Keratinocyte (primary cell): ENCODE measurements around the gene ABCA4. TPM values are rescaled to one million over a fixed set of nuclear protein-coding genes. Genes with fewer than 3 reads are reported as not detected.
"Not testable (repeated sequence)": the region's sequence is repeated elsewhere in the genome, so short reads cannot be mapped to it uniquely, and the experiment has no call there.

ENCODE experiments used
- DNase-seq: peaks from one replicate; pipeline ENCODE4 v3.0.0-alpha.2; 2011; ENCODE audit warnings: low read depth, missing footprints, low spot score
- FAIRE-seq: peaks from 2 replicates; lab custom pipeline; 2011; peaks lifted over from hg19 to GRCh38; lab: Jason Lieb, UNC
- H2AFZ ChIP-seq: 2 replicates; pipeline ENCODE4 v1.6.0; 2012; ENCODE audit warnings: low read length, control low read depth, inconsistent platforms; ENCODE audit not compliant: control insufficient read depth
- H3K27ac ChIP-seq: 2 replicates; pipeline ENCODE4 v1.5.1; 2011; ENCODE audit warnings: low read length; ENCODE audit not compliant: control insufficient read depth, insufficient read depth
- H3K27me3 ChIP-seq: 3 replicates; pipeline ENCODE4 v1.6.0; 2011; ENCODE audit warnings: low read length; ENCODE audit not compliant: control insufficient read depth, insufficient read depth; ENCODE audit errors: extremely low read depth
- H3K36me3 ChIP-seq, 2 experiments: 2 replicates in 1 of 2; 3 replicates in 1 of 2; pipeline ENCODE4 v1.5.1; 2011; ENCODE audit warnings: low read length in 2 of 2, mild to moderate bottlenecking in 1 of 2; ENCODE audit not compliant: control insufficient read depth in 2 of 2, insufficient read depth in 2 of 2; ENCODE audit errors: extremely low read depth in 1 of 2
- H3K4me1 ChIP-seq: 3 replicates; pipeline ENCODE4 v1.5.1; 2011; ENCODE audit warnings: low read length; ENCODE audit not compliant: control insufficient read depth, insufficient read depth; ENCODE audit errors: extremely low read depth
- H3K4me2 ChIP-seq: 3 replicates; pipeline ENCODE4 v1.6.0; 2011; ENCODE audit warnings: low read depth, low read length; ENCODE audit not compliant: control insufficient read depth, insufficient read depth; ENCODE audit errors: extremely low read depth
- H3K4me3 ChIP-seq, 3 experiments: fragments of 200-600 bp in 1 of 3; sonication (generic) in 1 of 3; 2 replicates in 2 of 3; 3 replicates in 1 of 3; pipeline ENCODE4 v1.5.1; 2011 to 2016; ENCODE audit warnings: low read length in 3 of 3, mild to moderate bottlenecking in 3 of 3, control low read depth in 2 of 3, inconsistent platforms in 1 of 3, low read depth in 1 of 3, mixed read lengths in 1 of 3, mixed run types in 1 of 3, moderate library complexity in 1 of 3; ENCODE audit not compliant: control insufficient read depth in 2 of 3, insufficient read depth in 2 of 3; ENCODE audit errors: extremely low read depth in 1 of 3
- H3K79me2 ChIP-seq: 2 replicates; pipeline ENCODE4 v1.6.0; 2012; ENCODE audit warnings: low read length; ENCODE audit not compliant: control insufficient read depth, insufficient read depth
- H3K9ac ChIP-seq: 3 replicates; pipeline ENCODE4 v1.6.0; 2011; ENCODE audit warnings: low read length; ENCODE audit not compliant: control insufficient read depth, insufficient read depth; ENCODE audit errors: extremely low read depth
- H3K9me1 ChIP-seq: 3 replicates; pipeline ENCODE4 v1.6.0; 2011; ENCODE audit warnings: low read length; ENCODE audit not compliant: control insufficient read depth, insufficient read depth; ENCODE audit errors: extremely low read depth
- H3K9me3 ChIP-seq: 2 replicates; pipeline ENCODE4 v1.5.1; 2012; ENCODE audit warnings: low read depth, low read length; ENCODE audit not compliant: control insufficient read depth
- H4K20me1 ChIP-seq: 3 replicates; pipeline ENCODE4 v1.6.0; 2011; ENCODE audit warnings: low read length; ENCODE audit not compliant: control insufficient read depth, insufficient read depth; ENCODE audit errors: extremely low read depth
- CTCF ChIP-seq, 3 experiments: IDR thresholded peaks in 1 of 3; conservative IDR thresholded peaks in 1 of 3; optimal IDR thresholded peaks in 1 of 3; 2 replicates in 2 of 3; 3 replicates in 1 of 3; pipeline versions ENCODE3 to v1.5.1; 2011; ENCODE audit warnings: low read length in 3 of 3, mild to moderate bottlenecking in 3 of 3, moderate library complexity in 2 of 3, control low read depth in 1 of 3, inconsistent platforms in 1 of 3; ENCODE audit not compliant: insufficient read depth in 2 of 3; ENCODE audit errors: extremely low read depth in 1 of 3
- EZH2 ChIP-seq: IDR thresholded peaks from one replicate; pipeline ENCODE4 v1.6.1; 2012; ENCODE audit warnings: inconsistent platforms, mild to moderate bottlenecking, low read length, moderate library complexity
- dilution Hi-C: fragments of 300-500 bp; cut with MboI; formaldehyde crosslinking; loops from one replicate; pipeline ENCODE4 v1.7.0; 2020; ENCODE audit warnings: low sequenced_read_pairs; ENCODE audit not compliant: extremely low pct_ligation_motif_present
- polyA plus RNA-seq, 5 experiments: library from polyadenylated mRNA; depleted of rRNA in 3 of 5; stranded (reverse) in 3 of 5; stranded (forward) in 1 of 5; unstranded in 1 of 5; fragments of >200 nt; gene quantifications; 1 replicate in 1 of 5; 2 replicates in 3 of 5; 3 replicates in 1 of 5; pipeline versions ENCODE4 v1.2.1 to v1.2.3, GENCODE V29; 2011 to 2012; ENCODE audit warnings: missing spikeins in 2 of 5, low read depth in 1 of 5, low replicate concordance in 1 of 5

ABCA4 gene
- polyA plus RNA-seq, 1 donor (not counting 4 experiments of a cell fraction or from before 2014, with no cell fraction given): 0.04 TPM

- Histone ChIP-seq H3K9me3 (no peaks in the 10 kb centered on the region), H3K9me1 (no peaks in the 10 kb centered on the region), H2AFZ (no peak overlapping the region), H3K27me3 (no peaks in the 10 kb centered on the region), H3K27ac (no peak overlapping the region), H3K79me2 (no peaks in the 10 kb centered on the region), H3K4me1 (peaks cover 4% of the 10 kb centered on the region), H3K9ac (no peak overlapping the region), H3K36me3 (no peaks in the 10 kb centered on the region), H3K4me3 (no peak overlapping the region), H3K4me2 (no peak overlapping the region), H4K20me1 (no peaks in the 10 kb centered on the region)
- DNase-seq (no peak), FAIRE-seq (no peak)
- dilution Hi-C loops: no loop called here
- TF ChIP-seq EZH2 (no peak), CTCF (optimal IDR thresholded peaks at IDR 0.05 in 1 of 3, IDR thresholded peaks at IDR 0.05 in 1 of 3, conservative IDR thresholded peaks at IDR 0.05 in 1 of 3; ENCODE audit: extremely low read depth in 1 of 3, insufficient read depth in 2 of 3, low read length in 3 of 3) (no peak)
These were observed 120.3 kb downstream of the ABCA4 start for GRCh38 chr1:94000510-94001282.

- no peak for FAIRE-seq
- Histone ChIP-seq H3K27ac (no peak overlapping the region), H4K20me1 (no peaks in the 10 kb centered on the region), H3K4me3 (no peak overlapping the region), H3K36me3 (no peaks in the 10 kb centered on the region), H2AFZ (no peak overlapping the region), H3K4me1 (peaks cover 11% of the 10 kb centered on the region), H3K4me2 (no peak overlapping the region), H3K9ac (no peak overlapping the region), H3K79me2 (no peaks in the 10 kb centered on the region), H3K9me3 (no peaks in the 10 kb centered on the region), H3K9me1 (no peaks in the 10 kb centered on the region), H3K27me3 (no peaks in the 10 kb centered on the region)
- dilution Hi-C loops: no loop called here
- TF ChIP-seq CTCF (optimal IDR thresholded peaks at IDR 0.05 in 1 of 3, IDR thresholded peaks at IDR 0.05 in 1 of 3, conservative IDR thresholded peaks at IDR 0.05 in 1 of 3; ENCODE audit: extremely low read depth in 1 of 3, insufficient read depth in 2 of 3, low read length in 3 of 3): no peak
- TF ChIP-seq EZH2: no peak
- DNase-seq: no peak
These were observed 121.0 kb downstream of the ABCA4 start for GRCh38 chr1:93999840-94000415.

GRCh38 chr1:93998532-93998931 is 122.4 kb downstream of the ABCA4 start:
- H2AFZ ChIP-seq, H3K9ac ChIP-seq, H3K4me2 ChIP-seq, H3K27me3 ChIP-seq, H3K27ac ChIP-seq, H3K9me1 ChIP-seq, dilution Hi-C loops, H3K4me3 ChIP-seq, H3K79me2 ChIP-seq, H3K36me3 ChIP-seq, H4K20me1 ChIP-seq, FAIRE-seq, H3K9me3 ChIP-seq, DNase-seq: not testable (repeated sequence)
- H3K4me1 ChIP-seq: peaks cover 23% of the 10 kb centered on the region
